ENCODE measurements around the gene FLNA.

DNA sequence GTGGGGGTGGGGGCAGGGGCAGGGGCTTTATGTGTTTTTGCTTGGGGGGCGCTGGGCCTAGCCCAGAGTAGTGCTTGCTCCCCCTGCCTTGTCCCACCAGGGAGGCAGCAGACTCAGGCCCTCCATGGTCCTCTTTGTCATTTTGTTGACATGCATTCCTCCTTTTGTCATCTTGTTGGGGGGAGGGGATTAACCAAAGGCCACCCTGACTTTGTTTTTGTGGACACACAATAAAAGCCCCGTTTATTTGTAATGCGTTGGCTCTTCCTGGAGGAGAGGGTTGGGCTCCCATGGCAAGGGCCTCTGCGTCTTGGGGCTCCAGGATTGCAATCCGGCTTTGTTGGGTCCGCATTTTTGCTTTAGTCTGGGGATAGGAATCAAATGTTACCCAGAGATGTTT lies 6.8 kb upstream of the FLNA start:
- no peak for TF ChIP-seq POLR2A (IDR thresholded peaks at IDR 0.05; ENCODE audit: low read depth, low read length)
- no peak for TF ChIP-seq EZH2 (IDR thresholded peaks at IDR 0.05; ENCODE audit: borderline replicate concordance, control insufficient read depth, low read depth, low read length)
- no peak for TF ChIP-seq SP1 (IDR thresholded peaks at IDR 0.05; ENCODE audit: low read depth, low read length)
- no peak for TF ChIP-seq MYC (IDR thresholded peaks at IDR 0.05; ENCODE audit: insufficient read depth, insufficient read length, insufficient replicate concordance, low read length, severe bottlenecking)
- TF ChIP-seq, protein P1, sequence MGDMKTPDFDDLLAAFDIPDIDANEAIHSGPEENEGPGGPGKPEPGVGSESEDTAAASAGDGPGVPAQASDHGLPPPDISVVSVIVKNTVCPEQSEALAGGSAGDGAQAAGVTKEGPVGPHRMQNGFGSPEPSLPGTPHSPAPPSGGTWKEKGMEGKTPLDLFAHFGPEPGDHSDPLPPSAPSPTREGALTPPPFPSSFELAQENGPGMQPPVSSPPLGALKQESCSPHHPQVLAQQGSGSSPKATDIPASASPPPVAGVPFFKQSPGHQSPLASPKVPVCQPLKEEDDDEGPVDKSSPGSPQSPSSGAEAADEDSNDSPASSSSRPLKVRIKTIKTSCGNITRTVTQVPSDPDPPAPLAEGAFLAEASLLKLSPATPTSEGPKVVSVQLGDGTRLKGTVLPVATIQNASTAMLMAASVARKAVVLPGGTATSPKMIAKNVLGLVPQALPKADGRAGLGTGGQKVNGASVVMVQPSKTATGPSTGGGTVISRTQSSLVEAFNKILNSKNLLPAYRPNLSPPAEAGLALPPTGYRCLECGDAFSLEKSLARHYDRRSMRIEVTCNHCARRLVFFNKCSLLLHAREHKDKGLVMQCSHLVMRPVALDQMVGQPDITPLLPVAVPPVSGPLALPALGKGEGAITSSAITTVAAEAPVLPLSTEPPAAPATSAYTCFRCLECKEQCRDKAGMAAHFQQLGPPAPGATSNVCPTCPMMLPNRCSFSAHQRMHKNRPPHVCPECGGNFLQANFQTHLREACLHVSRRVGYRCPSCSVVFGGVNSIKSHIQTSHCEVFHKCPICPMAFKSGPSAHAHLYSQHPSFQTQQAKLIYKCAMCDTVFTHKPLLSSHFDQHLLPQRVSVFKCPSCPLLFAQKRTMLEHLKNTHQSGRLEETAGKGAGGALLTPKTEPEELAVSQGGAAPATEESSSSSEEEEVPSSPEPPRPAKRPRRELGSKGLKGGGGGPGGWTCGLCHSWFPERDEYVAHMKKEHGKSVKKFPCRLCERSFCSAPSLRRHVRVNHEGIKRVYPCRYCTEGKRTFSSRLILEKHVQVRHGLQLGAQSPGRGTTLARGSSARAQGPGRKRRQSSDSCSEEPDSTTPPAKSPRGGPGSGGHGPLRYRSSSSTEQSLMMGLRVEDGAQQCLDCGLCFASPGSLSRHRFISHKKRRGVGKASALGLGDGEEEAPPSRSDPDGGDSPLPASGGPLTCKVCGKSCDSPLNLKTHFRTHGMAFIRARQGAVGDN (IDR thresholded peaks at IDR 0.05): no peak

Data from GM12878 (cell line).